ENCODE measurements around the gene DLGAP1. TPM values are rescaled to one million over a fixed set of nuclear protein-coding genes. Genes with fewer than 3 reads are reported as not detected.
"Not testable (repeated sequence)": the region's sequence is repeated elsewhere in the genome, so short reads cannot be mapped to it uniquely, and the experiment has no call there.

Gene DLGAP1
- total and polyA plus RNA-seq, 5 experiments from 2014 or later = not detected

GRCh38 chr18:3605486-3605952, 849.6 kb downstream of the DLGAP1 start:
- Mint-ChIP-seq H3K36me3 (no peaks in the 10 kb centered on the region), H3K27ac (no peak overlapping the region), H3K27me3 (peaks cover 0 to 5% (median 0%) of the 10 kb centered on the region in 5 donors), H3K9me3 (no peaks in the 10 kb centered on the region), H3K4me3 (no peak overlapping the region), H3K4me1 (peaks cover 0 to 16% (median 10%) of the 10 kb centered on the region in 4 donors)
- DNase-seq (no peak), ATAC-seq (no peak)
- POLR2A ChIA-PET = interaction anchor here (0.8 to 3.1 kb wide), 6 partner anchors 11 to 358 kb away, joined by 3 to 37 read pairs (median 4); partner anchors contain the start of gene TGIF1

- Mint-ChIP-seq H3K36me3 (no peaks in the 10 kb centered on the region), H3K9me3 (no peaks in the 10 kb centered on the region), H3K4me1 (peaks cover 0 to 16% (median 9%) of the 10 kb centered on the region in 4 donors), H3K27me3 (peaks cover 0 to 5% (median 0%) of the 10 kb centered on the region in 5 donors), H3K4me3 (no peak overlapping the region), H3K27ac (no peak overlapping the region)
- ATAC-seq (peak; percentile 63), DNase-seq (peak in 2 of 10 donors; percentile 34 to 53)
- POLR2A ChIA-PET = interaction anchor here (0.6 to 3.1 kb wide), 7 partner anchors 10 to 358 kb away, joined by 3 to 42 read pairs (median 7); partner anchors contain the start of gene TGIF1
These were observed 850.4 kb downstream of the DLGAP1 start for GRCh38 chr18:3604498-3605408.

- Mint-ChIP-seq H3K9me3 (no peaks in the 10 kb centered on the region), H3K36me3 (no peaks in the 10 kb centered on the region), H3K27me3 (peaks cover 0 to 5% (median 0%) of the 10 kb centered on the region in 5 donors), H3K4me1 (peaks cover 0 to 16% (median 11%) of the 10 kb centered on the region in 4 donors), H3K27ac (no peak overlapping the region), H3K4me3 (no peak overlapping the region)
- ATAC-seq (no peak), DNase-seq (no peak)
- POLR2A ChIA-PET = interaction anchor here (0.6 to 3.1 kb wide), 3 partner anchors 10 to 156 kb away, joined by 3 to 42 read pairs (median 8); no protein-coding TSS in a partner anchor
These were observed 850.9 kb downstream of the DLGAP1 start for GRCh38 chr18:3604235-3604497.

- H3K36me3 Mint-ChIP-seq = no peaks in the 10 kb centered on the region
- ATAC-seq (peak in 1 of 2 donors; percentile 20), DNase-seq (no peak)
- no peaks in the 10 kb centered on the region for H3K9me3 Mint-ChIP-seq
- POLR2A ChIA-PET = interaction anchor here (0.6 to 3.1 kb wide), 3 partner anchors 9 to 155 kb away, joined by 3 to 42 read pairs (median 8); no protein-coding TSS in a partner anchor
- H3K27me3 Mint-ChIP-seq = peaks cover 0 to 3% (median 0%) of the 10 kb centered on the region in 5 donors
- H3K4me3 Mint-ChIP-seq = no peak overlapping the region
- peaks cover 0 to 18% (median 11%) of the 10 kb centered on the region in 4 donors for H3K4me1 Mint-ChIP-seq
- H3K27ac Mint-ChIP-seq = no peak overlapping the region
These were observed 851.5 kb downstream of the DLGAP1 start for GRCh38 chr18:3603421-3604234.

GRCh38 chr18:3601106-3601755, 853.9 kb downstream of the DLGAP1 start:
- POLR2A ChIA-PET = interaction anchor here (3.1 kb wide), 1 partner anchor 7 kb away, joined by 42 read pairs; no protein-coding TSS in a partner anchor
- DNase-seq, H3K27ac Mint-ChIP-seq, H3K36me3 Mint-ChIP-seq, H3K9me3 Mint-ChIP-seq, ATAC-seq, H3K27me3 Mint-ChIP-seq, H3K4me3 Mint-ChIP-seq: not testable (repeated sequence)
- H3K4me1 Mint-ChIP-seq = peaks cover 10 to 30% (median 17%) of the 10 kb centered on the region in 4 donors

- no peaks in the 10 kb centered on the region for H3K27me3 Mint-ChIP-seq
- POLR2A ChIA-PET = no interaction called here
- H3K36me3 Mint-ChIP-seq = peaks cover 0 to 3% (median 3%) of the 10 kb centered on the region in 3 donors
- H3K4me1 Mint-ChIP-seq = peaks cover 16 to 44% (median 30%) of the 10 kb centered on the region in 4 donors
- H3K9me3 Mint-ChIP-seq = no peaks in the 10 kb centered on the region
- no peak for ATAC-seq
- DNase-seq = no peak
- H3K27ac Mint-ChIP-seq = peak overlapping the region in 1 of 10 donors; percentile 29
- no peak overlapping the region for H3K4me3 Mint-ChIP-seq
These were observed 855.2 kb downstream of the DLGAP1 start for GRCh38 chr18:3599861-3600260.

- Mint-ChIP-seq H3K27ac (no peak overlapping the region), H3K4me3 (no peak overlapping the region), H3K9me3 (no peaks in the 10 kb centered on the region), H3K27me3 (no peaks in the 10 kb centered on the region), H3K36me3 (peaks cover 0 to 3% (median 3%) of the 10 kb centered on the region in 3 donors), H3K4me1 (peaks cover 22 to 51% (median 36%) of the 10 kb centered on the region in 4 donors)
- POLR2A ChIA-PET = no interaction called here
- DNase-seq (no peak), ATAC-seq (no peak)
These were observed 855.9 kb downstream of the DLGAP1 start for GRCh38 chr18:3599195-3599594.

- Mint-ChIP-seq H3K9me3 (no peaks in the 10 kb centered on the region), H3K36me3 (peaks cover 0 to 3% (median 3%) of the 10 kb centered on the region in 3 donors), H3K4me1 (peaks cover 22 to 54% (median 39%) of the 10 kb centered on the region in 4 donors), H3K27me3 (no peaks in the 10 kb centered on the region), H3K4me3 (no peak overlapping the region), H3K27ac (peak overlapping the region in 4 of 10 donors; percentile 25 to 53 (median 42))
- POLR2A ChIA-PET = interaction anchor here (0.7 kb wide), 1 partner anchor 327 kb away, joined by 4 read pairs; no protein-coding TSS in a partner anchor
- DNase-seq (no peak), ATAC-seq (no peak)
These were observed 856.5 kb downstream of the DLGAP1 start for GRCh38 chr18:3598581-3598980.

GRCh38 chr18:3597409-3598357, 857.4 kb downstream of the DLGAP1 start:
- Mint-ChIP-seq H3K4me3 (peak overlapping the region in 3 of 10 donors; percentile 92 to 96 (median 95)), H3K27ac (peak overlapping the region in 7 of 10 donors; percentile 19 to 100 (median 89)), H3K27me3 (no peaks in the 10 kb centered on the region), H3K4me1 (peaks cover 22 to 63% (median 47%) of the 10 kb centered on the region in 4 donors), H3K36me3 (peaks cover 0 to 3% (median 3%) of the 10 kb centered on the region in 3 donors), H3K9me3 (no peaks in the 10 kb centered on the region)
- POLR2A ChIA-PET = interaction anchor here (0.7 to 5.1 kb wide), 5 partner anchors 13 to 326 kb away, joined by 3 to 90 read pairs (median 5); no protein-coding TSS in a partner anchor
- DNase-seq (no peak), ATAC-seq (no peak)

GRCh38 chr18:3596637-3597384, 858.3 kb downstream of the DLGAP1 start:
- ATAC-seq = no peak

More at GRCh38 chr18:3596637-3597384, 858.3 kb downstream of the DLGAP1 start:
- Mint-ChIP-seq H3K4me1 (peaks cover 22 to 68% (median 51%) of the 10 kb centered on the region in 4 donors), H3K27ac (peak overlapping the region; percentile 66 to 100 (median 98)), H3K4me3 (peak overlapping the region; percentile 30 to 96 (median 90)), H3K9me3 (no peaks in the 10 kb centered on the region), H3K36me3 (peaks cover 0 to 3% (median 3%) of the 10 kb centered on the region in 3 donors), H3K27me3 (no peaks in the 10 kb centered on the region)
- POLR2A ChIA-PET = interaction anchor here (0.7 to 5.9 kb wide), 7 partner anchors 11 to 337 kb away, joined by 3 to 90 read pairs (median 5); partner anchors contain the start of gene TGIF1
- no peak for DNase-seq
